ENCODE measurements around the gene TGFBR3. TPM values are rescaled to one million over a fixed set of nuclear protein-coding genes. Genes with fewer than 3 reads are reported as not detected.

Gene TGFBR3
- polyA plus RNA-seq, 4 donors = 0.45 to 20.0 (median 5.1) TPM

- peaks cover 0 to 6% (median 0%) of the 10 kb centered on the region in 3 donors for H3K36me3 ChIP-seq (ENCODE audit: control insufficient read depth in 3 of 3, insufficient read depth in 2 of 3, low read depth in 1 of 3, low read length in 3 of 3)
- no peaks in the 10 kb centered on the region for H3K9me3 ChIP-seq (ENCODE audit: control insufficient read depth in 2 of 2, insufficient read depth in 1 of 2, low read depth in 1 of 2, low read length in 1 of 2)
- H3K27me3 ChIP-seq (ENCODE audit: control insufficient read depth in 3 of 3, insufficient read depth in 3 of 3, low read length in 3 of 3) = no peaks in the 10 kb centered on the region
- 88 to 91% (median 89%) methylated on average over 3 of the region's 3 CpGs for WGBS, 3 donors
- H3K4me1 ChIP-seq (ENCODE audit: control insufficient read depth in 3 of 3, insufficient read depth in 2 of 3, low read depth in 1 of 3, low read length in 2 of 3) = peaks cover 0 to 9% (median 0%) of the 10 kb centered on the region in 3 donors
- no peak overlapping the region for H3K4me3 ChIP-seq (ENCODE audit: low read depth in 1 of 3, low read length in 3 of 3)
- FAIRE-seq (no peak), DNase-seq (no peak)
- H3K27ac ChIP-seq (ENCODE audit: low read depth in 1 of 3, low read length in 2 of 3) = peak overlapping the region in 1 of 3 donors; percentile 17
Measured at GRCh38 chr1:91801496-91802115, 84.3 kb downstream of the TGFBR3 start.

- WGBS, 3 donors = 49 to 69% (median 55%) methylated on average over 3 of the region's 3 CpGs
- H3K4me3 ChIP-seq (ENCODE audit: low read depth in 1 of 3, low read length in 3 of 3) = no peak overlapping the region
- no peak for FAIRE-seq
- H3K4me1 ChIP-seq (ENCODE audit: control insufficient read depth in 3 of 3, insufficient read depth in 2 of 3, low read depth in 1 of 3, low read length in 2 of 3) = peaks cover 0 to 7% (median 0%) of the 10 kb centered on the region in 3 donors
- no peak overlapping the region for H3K27ac ChIP-seq (ENCODE audit: low read depth in 1 of 3, low read length in 2 of 3)
- no peaks in the 10 kb centered on the region for H3K27me3 ChIP-seq (ENCODE audit: control insufficient read depth in 3 of 3, insufficient read depth in 3 of 3, low read length in 3 of 3)
- H3K36me3 ChIP-seq (ENCODE audit: control insufficient read depth in 3 of 3, insufficient read depth in 2 of 3, low read depth in 1 of 3, low read length in 3 of 3) = peaks cover 0 to 6% (median 0%) of the 10 kb centered on the region in 3 donors
- no peak for DNase-seq
- no peaks in the 10 kb centered on the region for H3K9me3 ChIP-seq (ENCODE audit: control insufficient read depth in 2 of 2, insufficient read depth in 1 of 2, low read depth in 1 of 2, low read length in 1 of 2)
Measured at GRCh38 chr1:91799863-91800262, 86.1 kb downstream of the TGFBR3 start.

DNA sequence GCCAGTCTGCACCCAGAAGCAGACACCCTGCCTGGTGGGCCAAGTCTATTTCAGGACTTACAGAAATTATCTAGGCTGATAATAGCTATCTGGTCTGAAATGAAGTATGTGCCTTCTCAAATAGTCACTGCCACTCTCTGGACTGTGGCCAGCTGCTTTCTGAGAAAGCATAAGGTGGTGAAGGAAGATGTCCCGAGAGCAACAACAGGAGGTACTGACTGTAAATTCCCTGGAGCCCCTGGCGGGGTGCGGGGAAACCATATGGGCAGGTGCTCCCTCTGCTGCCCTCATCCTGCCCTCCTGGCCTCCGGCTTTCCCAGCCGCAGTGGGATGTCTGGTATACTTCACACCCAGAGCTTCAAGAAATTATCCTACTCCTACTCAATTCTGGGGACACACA lies 86.8 kb downstream of the TGFBR3 start:
- FAIRE-seq (no peak), DNase-seq (no peak)
- 87 to 89% (median 88%) methylated on average over 5 of the region's 5 CpGs for WGBS, 3 donors
- no peak overlapping the region for H3K4me3 ChIP-seq (ENCODE audit: low read depth in 1 of 3, low read length in 3 of 3)
- H3K27me3 ChIP-seq (ENCODE audit: control insufficient read depth in 3 of 3, insufficient read depth in 3 of 3, low read length in 3 of 3) = no peaks in the 10 kb centered on the region
- H3K27ac ChIP-seq (ENCODE audit: low read depth in 1 of 3, low read length in 2 of 3) = peak overlapping the region in 1 of 3 donors; percentile 12
- peaks cover 0 to 4% (median 0%) of the 10 kb centered on the region in 3 donors for H3K4me1 ChIP-seq (ENCODE audit: control insufficient read depth in 3 of 3, insufficient read depth in 2 of 3, low read depth in 1 of 3, low read length in 2 of 3)
- peaks cover 0 to 3% (median 0%) of the 10 kb centered on the region in 3 donors for H3K36me3 ChIP-seq (ENCODE audit: control insufficient read depth in 3 of 3, insufficient read depth in 2 of 3, low read depth in 1 of 3, low read length in 3 of 3)
- H3K9me3 ChIP-seq (ENCODE audit: control insufficient read depth in 2 of 2, insufficient read depth in 1 of 2, low read depth in 1 of 2, low read length in 1 of 2) = no peaks in the 10 kb centered on the region

- H3K4me1 ChIP-seq (ENCODE audit: control insufficient read depth in 3 of 3, insufficient read depth in 2 of 3, low read depth in 1 of 3, low read length in 2 of 3) = no peaks in the 10 kb centered on the region
- DNase-seq = no peak
- FAIRE-seq = no peak
- H3K4me3 ChIP-seq (ENCODE audit: low read depth in 1 of 3, low read length in 3 of 3) = no peak overlapping the region
- peak overlapping the region in 1 of 3 donors; percentile 12 for H3K27ac ChIP-seq (ENCODE audit: low read depth in 1 of 3, low read length in 2 of 3)
- peaks cover 0 to 3% (median 0%) of the 10 kb centered on the region in 3 donors for H3K36me3 ChIP-seq (ENCODE audit: control insufficient read depth in 3 of 3, insufficient read depth in 2 of 3, low read depth in 1 of 3, low read length in 3 of 3)
- no peaks in the 10 kb centered on the region for H3K27me3 ChIP-seq (ENCODE audit: control insufficient read depth in 3 of 3, insufficient read depth in 3 of 3, low read length in 3 of 3)
- H3K9me3 ChIP-seq (ENCODE audit: control insufficient read depth in 2 of 2, insufficient read depth in 1 of 2, low read depth in 1 of 2, low read length in 1 of 2) = no peaks in the 10 kb centered on the region
- WGBS, 3 donors = 54 to 66% (median 61%) methylated on average over 2 of the region's 2 CpGs
Measured at GRCh38 chr1:91798740-91799139, 87.2 kb downstream of the TGFBR3 start.

GRCh38 chr1:91798241-91798648 lies 87.7 kb downstream of the TGFBR3 start:
- Histone ChIP-seq H3K4me1 (ENCODE audit: control insufficient read depth in 3 of 3, insufficient read depth in 2 of 3, low read depth in 1 of 3, low read length in 2 of 3) (no peaks in the 10 kb centered on the region), H3K27ac (ENCODE audit: low read depth in 1 of 3, low read length in 2 of 3) (peak overlapping the region in 1 of 3 donors; percentile 4), H3K27me3 (ENCODE audit: control insufficient read depth in 3 of 3, insufficient read depth in 3 of 3, low read length in 3 of 3) (no peaks in the 10 kb centered on the region), H3K9me3 (ENCODE audit: control insufficient read depth in 2 of 2, insufficient read depth in 1 of 2, low read depth in 1 of 2, low read length in 1 of 2) (no peaks in the 10 kb centered on the region), H3K4me3 (ENCODE audit: low read depth in 1 of 3, low read length in 3 of 3) (no peak overlapping the region), H3K36me3 (ENCODE audit: control insufficient read depth in 3 of 3, insufficient read depth in 2 of 3, low read depth in 1 of 3, low read length in 3 of 3) (peaks cover 0 to 3% (median 0%) of the 10 kb centered on the region in 3 donors)
- no peak for FAIRE-seq
- 84 to 88% (median 87%) methylated on average over 5 of the region's 5 CpGs for WGBS, 3 donors
- no peak for DNase-seq

DNA sequence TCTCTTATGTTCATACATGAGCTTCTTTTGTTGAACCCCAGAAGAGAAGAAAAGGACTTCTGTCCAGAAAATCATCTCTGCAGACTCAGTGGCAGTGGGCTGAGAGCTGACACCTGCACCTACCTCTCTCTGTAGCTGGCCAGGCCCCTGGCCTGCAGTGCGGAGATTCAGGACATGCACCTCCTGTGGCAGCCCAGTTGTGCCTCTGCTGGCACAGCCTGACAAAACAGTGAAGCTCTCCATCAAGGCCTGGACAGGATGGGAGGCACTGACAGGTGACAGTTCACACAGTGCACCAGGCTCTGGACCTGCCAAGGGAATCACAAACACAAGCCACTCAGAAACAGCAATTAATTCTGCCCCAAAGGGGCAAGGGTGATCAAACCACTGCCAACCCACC lies 88.8 kb downstream of the TGFBR3 start:
- FAIRE-seq (no peak), DNase-seq (no peak)
- H3K9me3 ChIP-seq (ENCODE audit: control insufficient read depth in 2 of 2, insufficient read depth in 1 of 2, low read depth in 1 of 2, low read length in 1 of 2) = no peaks in the 10 kb centered on the region
- 91 to 100% (median 94%) methylated on average over 1 of the region's 1 CpG for WGBS, 3 donors
- no peak overlapping the region for H3K4me3 ChIP-seq (ENCODE audit: low read depth in 1 of 3, low read length in 3 of 3)
- peaks cover 0 to 3% (median 0%) of the 10 kb centered on the region in 3 donors for H3K36me3 ChIP-seq (ENCODE audit: control insufficient read depth in 3 of 3, insufficient read depth in 2 of 3, low read depth in 1 of 3, low read length in 3 of 3)
- H3K27ac ChIP-seq (ENCODE audit: low read depth in 1 of 3, low read length in 2 of 3) = peak overlapping the region in 1 of 3 donors; percentile 27
- H3K27me3 ChIP-seq (ENCODE audit: control insufficient read depth in 3 of 3, insufficient read depth in 3 of 3, low read length in 3 of 3) = no peaks in the 10 kb centered on the region
- H3K4me1 ChIP-seq (ENCODE audit: control insufficient read depth in 3 of 3, insufficient read depth in 2 of 3, low read depth in 1 of 3, low read length in 2 of 3) = peaks cover 0 to under 1% (median 0%) of the 10 kb centered on the region in 3 donors

DNA sequence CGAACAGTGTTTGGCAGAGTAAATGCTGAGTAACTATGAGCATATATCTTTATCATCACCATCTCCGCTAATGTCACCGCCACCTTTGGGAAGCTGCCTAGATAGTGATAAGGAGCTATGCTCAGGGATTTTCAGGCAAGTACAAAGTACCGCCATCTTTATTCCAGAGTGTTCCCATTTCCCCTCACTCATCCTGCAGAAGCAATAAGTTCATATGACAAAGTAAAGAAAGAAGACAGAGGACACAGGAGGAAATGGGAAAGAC lies 89.6 kb downstream of the TGFBR3 start:
- 94 to 97% (median 94%) methylated on average over 4 of the region's 4 CpGs for WGBS, 3 donors
- Histone ChIP-seq H3K27ac (ENCODE audit: low read depth in 1 of 3, low read length in 2 of 3) (no peak overlapping the region), H3K4me1 (ENCODE audit: control insufficient read depth in 3 of 3, insufficient read depth in 2 of 3, low read depth in 1 of 3, low read length in 2 of 3) (peaks cover 0 to 4% (median 4%) of the 10 kb centered on the region in 3 donors), H3K27me3 (ENCODE audit: control insufficient read depth in 3 of 3, insufficient read depth in 3 of 3, low read length in 3 of 3) (no peaks in the 10 kb centered on the region), H3K36me3 (ENCODE audit: control insufficient read depth in 3 of 3, insufficient read depth in 2 of 3, low read depth in 1 of 3, low read length in 3 of 3) (peaks cover 0 to 3% (median 0%) of the 10 kb centered on the region in 3 donors), H3K4me3 (ENCODE audit: low read depth in 1 of 3, low read length in 3 of 3) (no peak overlapping the region), H3K9me3 (ENCODE audit: control insufficient read depth in 2 of 2, insufficient read depth in 1 of 2, low read depth in 1 of 2, low read length in 1 of 2) (no peaks in the 10 kb centered on the region)
- no peak for FAIRE-seq
- DNase-seq = no peak

GRCh38 chr1:91795591-91796389 lies 90.2 kb downstream of the TGFBR3 start:
- Histone ChIP-seq H3K4me3 (ENCODE audit: low read depth in 1 of 3, low read length in 3 of 3) (no peak overlapping the region), H3K9me3 (ENCODE audit: control insufficient read depth in 2 of 2, insufficient read depth in 1 of 2, low read depth in 1 of 2, low read length in 1 of 2) (no peaks in the 10 kb centered on the region), H3K27ac (ENCODE audit: low read depth in 1 of 3, low read length in 2 of 3) (peak overlapping the region in 1 of 3 donors; percentile 13), H3K4me1 (ENCODE audit: control insufficient read depth in 3 of 3, insufficient read depth in 2 of 3, low read depth in 1 of 3, low read length in 2 of 3) (peaks cover 0 to 8% (median 4%) of the 10 kb centered on the region in 3 donors), H3K36me3 (ENCODE audit: control insufficient read depth in 3 of 3, insufficient read depth in 2 of 3, low read depth in 1 of 3, low read length in 3 of 3) (peaks cover 0 to 3% (median 0%) of the 10 kb centered on the region in 3 donors), H3K27me3 (ENCODE audit: control insufficient read depth in 3 of 3, insufficient read depth in 3 of 3, low read length in 3 of 3) (no peaks in the 10 kb centered on the region)
- no peak for FAIRE-seq
- 69 to 89% (median 80%) methylated on average over 7 of the region's 7 CpGs for whole genome bisulfite sequencing, 3 donors
- no peak for DNase-seq

Data from small intestine (tissue), 7 donors.